ENCODE results near the gene GRAMD4.
"Not testable (repeated sequence)": the region's sequence is repeated elsewhere in the genome, so short reads cannot be mapped to it uniquely, and the experiment has no call there.

Gene GRAMD4

DNA sequence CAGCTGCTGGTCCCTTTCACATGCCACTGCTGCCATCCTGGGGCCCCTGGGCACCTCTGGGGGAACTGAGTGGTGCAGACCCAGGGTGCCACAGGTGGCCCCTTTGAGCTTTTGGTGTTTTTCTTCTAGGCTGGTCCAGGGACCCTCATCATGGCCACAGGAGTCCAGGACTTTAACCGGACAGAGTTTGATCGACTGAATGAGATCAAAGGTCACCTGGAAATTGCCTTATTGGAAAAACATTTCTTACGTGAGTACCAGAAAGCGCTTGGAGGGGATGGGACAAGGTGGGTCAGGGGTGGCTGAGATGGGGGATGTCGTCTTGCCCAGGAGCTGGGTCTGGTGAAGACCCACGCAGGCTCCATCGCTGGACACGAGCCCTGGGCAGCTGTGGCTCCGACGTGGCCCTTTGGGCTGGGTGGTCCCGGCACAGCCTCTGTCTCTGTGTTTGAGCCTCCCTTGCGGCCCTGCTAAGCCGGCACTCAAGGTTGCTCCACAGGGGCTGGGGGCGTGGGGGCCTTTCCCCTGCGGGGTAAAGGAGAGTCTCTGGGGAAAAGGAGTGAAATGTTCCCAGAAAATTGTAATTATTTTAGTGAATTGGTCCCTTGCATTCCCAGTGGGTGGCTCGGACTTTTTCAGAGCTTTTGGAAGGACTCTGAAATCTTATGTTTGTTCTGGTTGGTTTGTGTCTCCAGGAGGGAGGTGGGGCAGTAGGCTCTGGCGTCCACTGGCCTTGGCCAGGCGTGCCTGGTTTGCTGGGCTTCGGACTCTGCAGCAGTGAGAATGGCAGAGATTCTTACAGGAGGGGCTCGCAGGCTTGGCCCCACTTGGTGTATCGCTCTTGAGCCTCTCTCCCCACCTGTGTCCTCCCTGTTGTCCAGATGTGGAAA is 17.8 kb downstream of the GRAMD4 start:
- DNase-seq, result peak in 2 of 14 donors; percentile 14 to 24

DNA sequence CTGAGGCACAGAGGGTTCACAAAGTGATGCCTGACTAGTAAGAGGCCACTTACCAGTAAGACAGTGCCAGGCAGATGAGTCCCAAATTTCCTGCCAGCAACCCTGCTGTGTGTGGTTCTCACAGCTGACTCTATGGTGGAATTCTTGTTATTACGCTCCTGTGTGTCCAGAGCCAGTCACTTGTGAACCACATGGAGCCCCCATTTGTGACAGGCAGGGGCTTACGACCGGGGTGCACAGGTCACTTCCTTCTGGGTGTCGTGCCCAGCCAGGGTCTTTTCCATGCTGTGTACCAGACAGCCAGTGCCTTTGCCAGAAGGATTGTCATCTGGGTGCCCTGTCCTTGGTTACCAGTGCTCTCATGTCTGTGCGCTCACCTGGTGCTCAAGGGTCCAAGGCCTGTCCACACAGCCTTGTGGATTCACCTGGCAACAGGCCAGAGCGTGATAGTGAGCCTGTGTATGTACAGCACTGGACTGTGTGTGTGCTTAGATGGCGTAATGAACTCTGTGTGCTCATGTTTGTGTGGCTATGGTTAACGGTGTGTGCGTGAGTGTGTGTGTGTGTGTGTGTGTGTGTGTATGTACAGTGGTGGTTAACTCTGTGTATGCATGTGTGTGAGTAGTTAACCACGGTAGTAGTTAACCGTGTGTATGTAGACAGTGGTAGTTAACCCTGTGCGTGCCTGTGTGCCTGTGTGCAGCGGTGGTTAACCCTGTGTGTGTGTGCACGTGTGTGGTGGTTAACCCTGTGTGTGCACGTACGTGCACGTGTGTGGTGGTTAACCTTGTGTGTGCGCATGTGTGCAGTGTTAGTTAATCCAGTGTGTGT is 18.6 kb downstream of the GRAMD4 start:
- DNase-seq, result no peak

DNA sequence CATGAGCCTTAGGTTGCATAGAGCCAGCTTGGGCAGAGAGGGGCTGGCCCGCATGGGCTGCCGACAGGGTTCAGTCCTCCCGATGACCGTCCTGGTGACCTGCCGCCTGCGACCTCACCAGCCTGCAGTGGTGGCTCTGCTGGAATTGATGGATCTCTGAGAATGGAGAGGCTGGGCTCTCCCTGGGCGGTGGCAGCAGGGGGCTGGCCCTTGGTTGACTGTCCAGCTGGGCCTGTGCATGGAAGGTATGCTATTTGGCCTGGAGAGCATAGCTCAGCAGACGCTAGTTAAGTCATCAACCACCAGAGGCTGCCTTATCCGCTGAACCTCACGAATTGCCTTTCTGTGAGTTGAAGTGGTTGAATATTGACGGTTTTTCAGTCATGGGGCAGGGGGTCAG is 19.7 kb downstream of the GRAMD4 start:
- no peak for DNase-seq

DNA sequence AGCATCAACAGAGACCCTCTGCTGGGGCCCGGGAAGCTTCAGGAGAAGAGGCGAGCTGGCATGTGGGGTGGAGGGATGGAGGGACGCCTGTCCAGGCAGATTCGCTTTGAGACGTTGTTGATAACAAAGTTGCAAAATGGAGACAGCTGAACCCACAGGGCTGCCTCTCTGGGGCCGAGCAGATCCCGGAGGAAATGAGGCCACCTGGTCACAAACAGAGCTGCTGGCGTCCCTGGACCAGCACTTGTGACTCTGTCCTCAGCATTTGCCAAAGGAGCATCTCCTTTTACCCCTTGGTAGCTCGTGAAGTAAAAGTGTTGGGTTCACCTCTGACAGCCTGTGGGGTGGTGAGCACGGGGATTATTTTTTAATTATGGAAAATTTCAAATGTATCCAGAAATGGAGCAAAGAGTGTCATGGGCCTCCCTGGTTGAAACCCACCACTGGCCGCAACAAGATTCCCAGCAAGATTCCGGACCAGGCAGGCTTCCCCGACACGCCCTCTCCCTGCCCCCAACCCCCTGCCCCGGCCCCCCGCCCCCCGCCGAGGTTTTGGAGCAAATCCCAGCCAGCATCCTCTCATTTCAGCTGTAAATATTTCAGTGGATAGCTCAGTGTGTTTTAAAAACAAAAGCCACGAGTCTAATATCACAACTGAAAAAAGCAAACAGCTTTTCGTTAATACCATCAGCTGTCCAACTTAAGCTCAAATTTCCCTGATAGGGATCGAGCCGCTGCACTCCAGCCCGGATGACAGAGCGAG is 20.3 kb downstream of the GRAMD4 start:
- no peak for DNase-seq

DNA sequence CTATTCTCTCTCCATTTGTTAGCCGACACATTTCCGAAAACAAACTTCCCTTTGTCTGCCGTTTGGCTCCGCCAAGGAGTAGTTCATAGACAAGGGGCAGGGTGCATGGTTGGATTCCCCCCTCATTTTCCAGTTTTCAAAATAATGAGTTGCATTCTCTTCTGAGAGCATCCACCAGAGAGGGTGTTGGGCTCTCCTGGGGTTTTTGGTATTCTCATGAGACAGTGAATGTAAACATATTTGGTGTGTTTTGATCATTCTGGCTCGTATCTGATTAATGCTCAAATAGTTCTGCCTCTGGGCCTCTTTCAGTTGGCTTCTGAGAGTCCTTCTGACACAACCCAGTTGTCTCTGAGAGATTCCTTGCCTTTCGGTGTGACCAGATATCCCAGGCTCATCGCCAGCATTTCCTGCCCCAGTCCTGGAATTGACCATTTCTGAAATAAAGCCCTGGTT is 21.7 kb downstream of the GRAMD4 start:
- no peak for DNase-seq

DNA sequence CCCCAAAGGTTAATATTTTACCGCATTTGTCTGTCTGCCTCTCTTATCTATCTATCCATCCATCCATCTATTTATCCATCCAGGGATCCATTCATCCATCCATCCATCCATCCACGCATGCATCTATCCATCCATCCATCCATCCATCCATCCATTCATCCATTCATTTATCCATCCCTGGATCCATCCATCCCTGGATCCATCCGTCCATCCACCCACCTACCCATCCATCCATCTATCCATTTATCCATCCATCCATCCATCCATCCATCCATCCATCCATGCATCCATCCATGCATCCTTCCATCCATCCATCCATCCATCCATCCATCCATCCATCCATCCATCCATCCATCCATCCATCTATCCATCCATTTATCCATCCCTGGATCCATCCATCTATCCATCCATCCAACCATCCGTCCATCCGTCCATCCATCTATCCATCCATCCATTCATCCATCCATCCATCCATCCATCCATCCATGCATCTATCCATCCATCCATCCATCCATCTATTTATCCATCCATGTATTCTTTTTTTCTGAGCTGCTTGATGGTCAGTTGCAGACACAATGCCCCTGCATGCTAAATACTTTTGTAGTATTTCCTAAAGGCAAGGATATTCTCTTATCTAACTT is 22.8 kb downstream of the GRAMD4 start:
- DNase-seq, result not testable (repeated sequence)

DNA sequence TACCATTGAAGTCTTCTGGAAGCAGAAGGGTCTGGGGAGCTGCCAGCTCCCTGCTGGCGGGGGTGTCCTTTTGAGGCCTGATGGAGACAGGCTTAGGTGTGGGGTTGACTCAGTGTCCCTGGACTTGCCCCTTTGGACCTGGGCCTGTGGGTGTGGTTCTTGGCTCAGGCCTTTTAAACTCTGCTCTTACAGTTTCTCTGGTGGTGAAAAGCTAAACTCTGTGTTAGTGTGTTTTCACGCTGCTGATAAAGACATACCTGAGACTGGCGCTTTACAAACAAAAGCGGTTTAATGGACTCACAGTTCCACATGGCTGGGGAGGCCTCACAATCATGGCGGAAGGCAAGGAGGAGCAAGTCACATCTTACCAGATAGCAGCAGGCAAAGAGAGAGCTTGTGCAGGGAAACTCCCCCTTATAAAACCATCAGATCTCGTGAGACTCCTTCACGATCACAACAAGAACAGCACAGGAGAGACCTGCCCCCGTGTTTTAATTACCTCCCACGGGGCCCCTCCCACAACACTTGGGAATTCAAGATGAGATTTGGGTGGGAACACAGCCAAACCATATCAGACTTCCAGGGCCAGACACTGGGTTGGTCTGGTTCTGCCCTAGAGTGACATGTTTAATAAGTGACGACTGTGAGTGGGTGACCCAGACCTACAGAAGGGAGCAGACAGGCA is 26.5 kb downstream of the GRAMD4 start:
- DNase-seq, result no peak

DNA sequence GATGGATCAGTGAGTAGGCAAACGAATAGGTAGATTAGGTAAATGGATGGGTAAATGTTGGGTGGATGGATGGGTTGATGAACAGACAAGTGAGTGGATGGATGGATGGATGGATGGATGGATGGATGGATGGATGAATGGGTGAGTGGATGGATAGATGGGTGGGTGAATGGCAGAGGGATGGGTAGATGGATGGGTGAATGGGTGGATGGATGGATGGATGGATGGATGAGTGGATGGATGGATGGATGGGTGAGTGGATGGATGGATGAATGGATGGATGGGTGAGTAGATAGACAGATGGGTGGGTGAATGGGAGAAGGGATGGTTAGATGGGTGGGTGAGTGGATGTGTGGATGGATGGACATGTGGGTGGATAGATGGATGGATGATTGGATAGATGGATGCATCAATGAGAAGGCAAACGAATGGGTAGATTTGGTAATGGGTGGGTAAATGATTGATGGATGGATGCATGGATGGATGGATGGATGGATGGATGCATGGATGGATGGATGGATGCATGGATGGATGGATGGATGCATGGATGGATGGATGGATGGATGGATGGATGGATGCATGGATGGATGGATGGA is 28.1 kb downstream of the GRAMD4 start:
- DNase-seq, result not testable (repeated sequence)

DNA sequence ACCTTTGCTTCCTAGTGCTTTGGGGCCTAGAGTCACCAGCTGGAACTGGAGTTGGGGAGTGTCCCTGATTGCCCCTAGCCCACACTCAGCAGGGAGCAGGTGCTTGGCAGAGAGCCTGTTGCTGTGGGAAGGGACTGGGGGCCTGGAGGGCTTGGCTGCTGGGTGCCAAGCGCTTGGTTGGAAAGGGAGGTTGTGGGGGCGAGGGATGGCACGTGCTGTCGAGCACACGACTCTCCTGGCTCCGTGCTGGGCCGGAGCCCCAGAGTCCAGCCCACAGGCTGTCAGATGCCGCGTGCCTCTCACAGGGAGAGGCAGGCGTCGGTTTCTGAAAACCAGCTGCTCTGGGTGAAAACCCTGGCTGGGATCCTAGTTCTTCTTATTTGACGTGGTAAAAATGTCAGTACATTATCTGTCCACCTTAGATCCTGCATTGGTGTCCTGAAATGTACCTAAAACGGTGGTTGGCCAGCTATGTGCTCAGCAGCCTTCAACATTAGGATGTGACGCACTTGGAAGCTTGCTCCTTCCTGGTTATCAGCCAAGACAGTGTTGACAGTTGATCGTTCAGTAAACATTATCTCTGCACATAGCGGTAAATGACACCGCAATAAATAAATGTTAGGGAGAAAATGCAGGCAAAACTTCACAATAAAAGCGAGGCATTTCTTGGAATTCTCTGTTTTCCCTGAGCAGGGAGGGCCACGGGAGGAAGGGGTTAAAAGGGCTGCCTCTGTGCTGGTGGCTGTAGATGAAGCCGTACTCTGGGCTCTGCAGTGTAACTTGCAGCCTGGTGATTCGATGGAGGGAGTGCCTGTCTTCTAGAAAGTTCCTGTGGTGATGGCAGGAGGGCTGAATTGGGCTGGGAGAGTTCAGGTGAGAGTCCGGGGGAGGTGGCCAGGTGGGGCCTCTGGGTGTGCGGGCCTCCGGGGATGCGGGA is 29.2 kb downstream of the GRAMD4 start:
- DNase-seq, result no peak

DNA sequence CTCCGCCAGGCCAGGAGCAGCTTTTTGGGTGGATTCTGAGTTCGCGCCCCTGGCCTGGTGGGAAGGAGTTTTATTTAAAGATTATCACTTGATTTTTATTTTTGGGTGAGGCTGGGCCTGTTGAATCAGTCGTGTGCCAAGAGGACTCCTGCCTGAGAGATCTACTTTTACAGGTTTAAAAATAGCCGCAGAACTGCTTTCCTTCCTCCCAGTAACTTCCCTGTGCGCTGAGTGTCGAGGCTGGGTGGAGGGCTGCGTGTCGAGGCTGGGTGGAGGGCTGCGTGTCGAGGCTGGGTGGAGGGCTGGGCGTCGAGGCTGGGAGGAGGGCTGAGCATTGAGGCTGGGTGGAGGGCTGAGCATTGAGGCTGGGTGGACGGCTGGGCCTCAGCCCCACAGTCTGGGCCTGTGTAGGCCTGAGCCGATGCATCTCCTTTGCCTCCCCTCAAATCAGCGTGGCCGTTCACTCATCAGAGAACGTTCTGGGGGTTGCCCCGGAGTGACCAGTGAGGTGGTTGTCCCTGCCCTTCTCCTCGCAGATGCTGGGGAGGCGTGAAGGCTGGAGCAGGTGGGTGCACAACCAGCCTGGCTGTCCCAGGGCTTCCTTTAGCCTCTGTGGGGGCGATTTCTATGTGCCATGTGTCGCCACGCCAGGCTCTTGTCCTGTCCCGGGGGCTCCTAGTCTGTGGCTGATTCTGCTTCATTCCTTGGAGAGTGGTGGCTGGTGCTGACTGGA is 30.1 kb downstream of the GRAMD4 start:
- DNase-seq, result no peak

DNA sequence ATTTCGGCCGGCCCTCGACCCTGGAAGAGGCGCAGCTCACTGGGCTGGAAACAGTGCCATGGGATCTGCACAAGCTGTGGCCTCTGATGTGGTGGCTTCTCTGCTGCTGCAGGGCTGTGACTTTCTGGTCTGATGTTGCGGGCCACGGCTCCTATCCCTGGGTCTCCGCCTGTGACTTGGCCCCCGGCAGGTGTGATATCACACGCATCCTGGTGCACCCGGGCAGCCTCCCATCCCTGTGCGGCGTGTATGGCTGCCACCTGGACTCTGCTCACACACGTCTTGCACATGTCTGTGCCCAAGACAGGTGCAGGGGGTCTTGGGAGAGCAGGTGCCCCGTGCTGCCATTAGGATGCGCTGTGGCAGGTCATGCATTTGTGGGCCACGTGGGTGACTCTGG is 31.1 kb downstream of the GRAMD4 start:
- no peak for DNase-seq

DNA sequence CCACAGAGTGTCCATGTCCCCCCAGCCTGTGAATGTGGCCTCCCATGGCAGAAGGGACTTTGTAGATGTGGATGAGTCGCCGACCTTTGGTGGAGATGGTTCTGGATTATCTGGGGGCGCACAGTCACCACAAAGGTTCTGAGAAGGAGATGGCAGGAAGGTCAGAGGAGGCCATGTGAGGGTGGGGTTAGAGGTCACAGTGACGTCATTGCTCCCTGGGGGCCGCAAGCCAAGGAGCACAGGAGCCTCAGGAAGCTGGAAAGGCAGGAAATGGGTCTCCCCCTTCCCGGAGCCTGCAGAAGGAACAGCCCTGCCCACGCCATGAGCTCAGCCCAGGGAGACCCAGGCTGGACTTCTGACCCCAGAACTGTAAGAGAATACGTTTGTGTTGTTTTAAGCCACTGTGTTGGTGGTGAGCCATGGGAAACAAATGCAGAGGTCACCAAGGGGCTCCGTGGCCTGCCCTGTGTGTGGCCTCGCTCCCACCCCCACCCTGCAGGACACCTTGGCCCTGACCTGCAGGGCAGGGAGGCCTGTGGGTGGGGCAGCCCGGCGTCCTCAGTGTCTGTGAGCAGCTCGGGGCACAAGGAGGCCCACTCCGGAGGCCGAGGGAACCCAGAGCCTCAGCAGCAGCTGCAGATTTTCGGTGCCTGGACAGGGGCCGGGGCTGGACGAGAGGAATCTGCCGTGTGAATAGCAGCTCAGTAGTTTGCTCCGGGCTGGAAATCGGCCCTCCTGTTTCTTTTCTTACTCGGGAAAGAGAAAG is 32.1 kb downstream of the GRAMD4 start:
- DNase-seq, result no peak

DNA sequence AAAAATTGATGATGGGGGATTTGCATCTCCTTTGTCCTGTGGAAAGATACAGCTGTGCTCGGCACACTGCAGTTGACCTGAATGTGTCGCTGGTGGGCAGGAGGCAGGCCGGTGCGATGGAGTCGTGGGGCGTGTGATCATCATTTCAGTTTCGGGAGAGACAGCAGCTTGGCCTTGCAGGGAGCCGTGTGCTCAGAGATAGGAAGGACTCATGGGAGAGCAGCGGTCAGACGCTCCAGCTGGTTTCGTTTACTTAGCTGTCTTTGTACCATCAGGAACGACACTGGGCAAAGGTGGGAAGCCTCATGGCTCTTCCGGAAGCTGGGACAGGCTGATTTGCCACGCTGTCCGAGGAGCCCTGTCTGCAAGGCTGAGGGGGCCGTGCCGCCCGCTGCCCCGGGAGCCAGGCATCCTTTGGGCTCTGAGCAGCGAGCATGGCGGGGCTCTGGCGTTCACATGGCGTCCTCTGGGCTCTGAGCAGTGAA is 32.7 kb downstream of the GRAMD4 start:
- DNase-seq, result no peak

DNA sequence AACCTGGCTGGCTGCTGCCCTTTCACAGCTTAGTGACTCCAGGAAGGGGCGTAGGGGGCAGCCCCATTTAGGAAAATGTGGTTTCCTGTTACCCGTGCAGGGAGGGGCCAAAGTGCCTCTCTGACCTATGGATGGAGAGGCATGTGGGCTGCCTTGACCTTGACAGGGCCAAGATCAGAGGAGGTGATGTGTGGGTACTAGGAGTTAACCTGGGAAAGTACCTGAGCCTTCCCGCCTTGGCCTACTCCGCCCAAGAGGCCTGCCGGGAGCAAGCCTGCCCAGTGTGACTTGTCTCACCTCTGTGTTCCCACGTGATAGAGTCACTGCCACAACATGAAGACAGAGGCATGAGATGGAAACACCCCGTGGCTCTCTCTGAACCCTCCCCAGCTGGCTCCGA is 33.4 kb downstream of the GRAMD4 start:
- DNase-seq, result no peak

DNA sequence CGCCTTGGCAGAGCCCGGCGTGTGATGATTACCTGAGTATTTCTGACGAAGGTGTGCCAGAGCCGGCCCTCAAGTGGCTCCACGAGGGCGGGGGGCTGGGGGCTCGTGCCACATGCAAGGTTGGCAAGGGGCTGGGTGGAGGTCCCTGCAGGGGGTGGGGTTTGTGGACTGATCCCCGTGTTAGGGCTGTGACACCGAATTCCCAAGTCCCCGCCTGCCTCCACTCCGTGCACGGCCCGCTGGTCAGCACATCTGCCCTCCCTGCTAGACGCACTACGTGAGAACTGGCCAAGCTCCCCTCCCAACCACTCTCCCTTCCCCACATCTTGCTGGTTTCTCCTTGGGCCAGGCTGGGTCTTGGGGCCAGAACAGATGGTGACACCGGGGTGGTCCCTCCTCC is 34.2 kb downstream of the GRAMD4 start:
- no peak for DNase-seq

DNA sequence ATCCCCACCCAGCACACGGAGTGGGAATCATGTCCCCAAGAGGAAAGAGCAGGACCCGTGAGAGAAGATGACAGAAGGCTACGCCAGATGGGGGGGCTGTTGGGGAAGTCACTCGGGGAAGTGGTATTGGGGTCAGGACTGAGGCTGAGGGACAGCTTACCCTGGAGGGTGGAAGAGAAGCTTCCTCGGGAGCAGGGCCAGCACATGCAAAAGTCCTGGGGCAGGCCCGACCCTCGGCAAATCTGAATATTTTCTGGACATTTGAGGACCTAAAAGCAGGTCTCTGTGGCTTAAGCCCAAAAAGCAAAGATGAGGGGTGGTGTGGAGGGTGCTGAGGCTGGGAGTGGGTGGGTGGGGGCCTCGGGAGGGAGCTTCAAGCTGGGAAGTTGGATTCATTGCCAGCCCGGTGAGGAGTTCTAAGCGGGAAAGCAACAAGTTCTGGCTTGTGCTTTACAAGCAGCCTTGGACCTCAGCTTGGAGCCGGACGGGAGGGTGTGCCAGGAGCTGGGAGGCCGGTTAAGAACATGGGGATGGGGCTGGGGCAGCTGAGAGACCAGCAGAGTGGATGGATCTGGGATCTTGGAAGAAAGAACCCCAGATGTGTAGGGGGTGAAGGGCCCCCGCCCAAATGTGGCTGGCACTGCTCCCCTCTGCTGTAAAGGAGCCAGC is 34.9 kb downstream of the GRAMD4 start:
- peak in 2 of 14 donors; percentile 20 to 47 for DNase-seq

DNA sequence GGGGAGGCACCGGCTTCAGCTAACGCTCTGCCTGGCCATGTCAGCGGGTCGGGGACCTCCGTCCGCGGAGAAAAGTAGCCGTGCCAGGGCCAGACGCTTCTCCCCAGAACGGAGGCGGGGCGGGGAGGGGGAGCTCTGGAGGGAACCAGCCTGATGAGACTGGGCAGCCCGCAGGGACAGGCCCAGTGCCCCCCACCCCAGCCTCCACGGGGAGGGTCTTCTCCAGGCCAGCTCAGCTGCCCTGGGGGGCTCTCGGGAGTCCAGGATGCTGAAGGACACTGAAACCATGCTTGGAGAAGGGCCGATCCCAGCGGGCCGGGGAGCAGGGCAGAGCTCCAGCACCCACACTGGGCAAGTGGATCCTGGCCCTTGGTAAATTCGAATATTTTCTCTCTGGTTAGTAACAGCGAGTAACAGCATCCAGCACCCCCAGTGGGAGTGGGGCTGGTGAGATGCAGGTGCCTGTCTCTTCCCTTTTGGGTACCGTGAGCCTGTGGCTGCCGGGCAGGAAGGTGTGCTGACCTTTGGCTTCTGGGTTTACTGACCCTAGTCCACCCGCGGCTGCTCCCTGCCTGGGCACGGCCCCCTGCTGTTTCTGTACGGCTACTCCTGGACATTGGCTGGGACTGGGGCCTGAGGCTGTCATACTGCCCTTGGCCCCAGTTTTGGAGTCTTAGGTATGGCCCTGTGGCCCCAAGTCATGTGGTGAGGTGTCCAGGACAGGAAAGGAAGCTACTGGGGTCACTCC is 35.8 kb downstream of the GRAMD4 start:
- DNase-seq, result peak in 1 of 14 donors; percentile 16
